ELF-1 (cell line): ENCODE results near the gene FAM210B.
"Not testable (repeated sequence)": the region's sequence is repeated elsewhere in the genome, so short reads cannot be mapped to it uniquely, and the experiment has no call there.

Experiments
- DNase-seq: peaks from one replicate; pipeline ENCODE4 v3.0.0-alpha.2; 2016; ENCODE audit warnings: low read depth, low spot score

Gene FAM210B

DNA sequence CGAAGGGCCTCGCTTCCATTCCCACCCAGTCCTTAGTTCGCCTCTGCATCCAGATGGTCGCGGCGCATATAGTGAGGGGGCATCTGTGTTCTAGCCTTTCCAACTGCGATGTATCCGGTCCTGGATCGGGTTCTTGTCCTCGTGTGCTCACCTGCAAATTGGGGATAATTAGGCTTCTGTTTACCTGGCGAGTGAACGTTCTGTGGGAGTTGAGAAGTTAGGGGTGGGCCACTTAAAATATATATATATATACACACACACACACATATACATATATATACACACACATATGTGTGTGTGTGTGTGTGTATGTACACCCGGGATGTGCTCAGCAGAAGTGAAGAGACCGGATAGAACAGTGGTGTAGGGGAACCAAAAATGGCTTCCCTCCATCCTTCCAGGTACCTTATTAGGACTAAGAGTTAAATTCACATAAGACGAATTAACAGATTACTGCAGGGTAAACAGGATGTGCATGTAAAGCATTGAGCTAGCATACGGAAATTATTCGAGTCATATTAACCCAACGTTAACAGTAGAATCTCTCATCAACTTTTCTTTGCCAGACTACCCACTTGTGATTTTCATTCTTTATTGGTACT, 34.2 kb downstream of the FAM210B start:
- DNase-seq = no peak

DNA sequence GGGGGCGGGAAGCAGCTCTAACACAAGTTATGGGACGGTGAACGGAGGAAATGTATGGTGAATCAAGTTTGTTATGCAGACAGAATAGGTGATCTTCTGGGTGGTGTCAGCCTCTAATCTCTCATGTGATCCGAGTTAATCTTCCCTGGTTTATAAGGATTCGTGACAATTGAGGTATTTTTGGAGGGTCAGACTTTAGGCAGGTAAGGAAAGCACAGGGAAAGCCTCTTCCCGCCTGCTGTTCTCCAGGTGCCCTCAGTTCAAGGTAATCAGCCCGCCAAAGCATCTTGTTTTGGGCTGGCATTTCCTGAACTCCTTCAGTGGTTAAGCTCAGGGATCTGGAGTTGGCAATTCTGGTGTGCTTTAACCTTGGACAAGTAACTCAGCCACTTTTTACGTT, 34.9 kb downstream of the FAM210B start:
- DNase-seq = no peak

DNA sequence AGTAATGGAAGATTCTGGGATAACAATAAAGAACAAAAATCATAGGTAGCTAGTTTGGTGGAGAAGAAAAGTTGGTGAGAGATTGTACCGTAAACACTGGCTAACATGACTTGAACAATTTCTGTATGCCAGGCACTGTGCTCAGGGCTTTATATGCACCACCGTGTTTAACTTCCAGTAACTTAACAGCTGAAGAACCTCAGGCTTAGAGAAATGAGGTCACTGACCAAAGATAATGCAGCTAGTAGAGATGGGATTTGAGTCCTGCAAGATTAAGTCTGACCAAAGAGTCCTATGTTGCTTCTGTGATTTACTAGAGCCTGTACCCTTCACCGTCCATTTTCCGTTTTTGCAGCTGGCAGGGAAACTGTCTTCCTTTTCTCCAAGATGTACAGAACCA, 36.4 kb downstream of the FAM210B start:
- no peak for DNase-seq

DNA sequence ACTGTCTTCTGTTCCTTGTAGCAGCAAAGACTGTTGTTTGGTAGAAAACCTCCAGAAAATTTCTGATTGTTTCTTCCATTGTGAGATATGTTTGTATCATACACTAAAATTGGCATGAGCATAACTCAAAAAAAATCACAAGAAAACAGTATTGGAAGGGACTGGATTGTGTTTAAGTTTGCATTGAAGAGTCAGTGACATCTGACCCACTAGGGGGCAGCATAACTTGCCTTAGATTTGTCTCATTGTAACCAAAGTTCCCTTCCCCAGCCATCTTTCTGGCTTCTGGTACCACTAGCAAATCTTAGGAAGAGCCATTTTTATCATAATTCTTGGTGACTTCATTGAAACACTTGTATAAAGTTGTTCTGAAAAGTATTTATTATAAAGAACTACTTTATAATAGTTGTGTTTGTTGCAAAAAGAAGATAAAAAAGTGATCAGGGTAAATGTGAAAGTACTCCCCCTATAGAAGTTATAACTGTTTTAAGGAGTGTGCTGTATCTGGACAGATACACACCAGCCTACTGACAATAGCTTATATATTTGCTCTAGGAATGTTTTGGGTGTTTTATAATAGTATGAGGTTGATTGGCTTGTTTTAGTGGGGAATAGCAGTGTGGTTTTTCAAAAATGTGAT, 41.3 kb downstream of the FAM210B start:
- peak; percentile 24 for DNase-seq

DNA sequence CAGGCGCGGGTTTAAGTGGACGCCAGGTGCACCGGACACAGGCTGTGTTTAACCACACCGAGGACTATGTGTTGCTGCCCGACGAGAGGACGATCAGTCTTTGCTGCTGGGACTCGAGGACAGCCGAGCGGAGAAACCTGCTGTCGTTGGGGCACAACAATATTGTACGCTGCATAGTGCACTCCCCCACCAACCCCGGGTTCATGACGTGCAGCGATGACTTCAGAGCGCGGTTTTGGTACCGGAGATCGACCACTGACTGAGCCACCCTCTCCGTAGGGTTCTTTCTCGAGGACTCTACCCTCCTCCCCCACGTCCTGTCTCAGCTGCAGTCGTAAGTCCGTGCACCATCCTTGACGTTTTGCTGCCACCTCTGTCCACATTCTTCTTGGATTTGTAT, 44.7 kb downstream of the FAM210B start:
- no peak for DNase-seq

DNA sequence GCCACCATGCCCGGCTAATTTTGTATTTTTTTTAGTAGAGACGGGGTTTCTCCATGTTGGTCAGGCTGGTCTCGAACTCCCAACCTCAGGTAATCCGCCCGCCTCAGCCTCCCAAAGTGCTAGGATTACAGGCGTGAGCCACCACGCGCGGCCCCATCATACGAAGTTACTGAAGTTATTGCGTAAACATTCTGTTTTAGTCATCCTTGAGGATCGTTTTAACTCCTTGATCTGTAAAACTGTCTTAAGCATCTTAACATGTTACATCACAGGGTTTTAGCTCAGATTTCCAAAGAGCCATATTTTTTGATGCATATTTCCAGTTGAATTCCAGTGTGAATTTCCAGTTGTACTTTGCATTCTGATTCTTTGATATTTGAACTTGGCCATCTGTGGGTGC, 46.6 kb downstream of the FAM210B start:
- not testable (repeated sequence) for DNase-seq

DNA sequence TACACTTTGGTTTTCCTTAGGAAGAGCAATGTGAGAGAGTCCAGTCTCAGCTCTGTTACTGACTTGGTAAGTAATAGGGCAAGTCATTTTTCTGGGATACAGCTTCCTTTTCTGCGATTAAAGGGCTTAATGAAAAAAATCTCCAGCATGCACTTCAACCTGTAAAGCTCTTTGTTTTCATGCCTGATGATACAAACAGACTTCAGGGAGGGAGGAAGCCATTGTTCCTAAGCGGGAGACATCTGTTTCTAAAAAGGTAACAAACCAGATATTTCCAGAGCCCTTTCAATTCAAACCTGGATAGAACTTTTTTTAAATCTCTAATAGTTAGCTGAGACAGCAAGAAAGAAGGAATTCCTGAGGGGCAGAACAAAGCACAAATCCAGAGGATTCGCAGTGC, 48.1 kb downstream of the FAM210B start:
- no peak for DNase-seq

DNA sequence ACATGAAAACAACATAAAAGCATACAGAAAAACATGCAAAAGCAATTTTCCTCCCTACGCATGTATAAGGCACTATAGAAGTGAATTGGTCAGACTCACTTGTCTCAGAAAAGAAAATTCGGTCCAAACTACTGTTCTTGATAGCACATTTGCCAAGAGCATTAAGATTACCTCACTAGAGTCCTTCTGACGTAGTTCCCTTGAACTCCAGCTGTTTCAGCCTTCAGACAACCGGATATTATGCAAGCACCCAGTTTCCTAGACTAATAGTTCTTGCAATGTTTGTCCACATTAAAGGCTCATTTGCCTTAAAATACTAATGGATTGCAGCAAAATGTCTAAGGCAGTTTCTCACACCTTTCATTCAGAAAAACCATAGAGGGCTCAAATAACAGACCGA, 50.7 kb downstream of the FAM210B start:
- DNase-seq = no peak

DNA sequence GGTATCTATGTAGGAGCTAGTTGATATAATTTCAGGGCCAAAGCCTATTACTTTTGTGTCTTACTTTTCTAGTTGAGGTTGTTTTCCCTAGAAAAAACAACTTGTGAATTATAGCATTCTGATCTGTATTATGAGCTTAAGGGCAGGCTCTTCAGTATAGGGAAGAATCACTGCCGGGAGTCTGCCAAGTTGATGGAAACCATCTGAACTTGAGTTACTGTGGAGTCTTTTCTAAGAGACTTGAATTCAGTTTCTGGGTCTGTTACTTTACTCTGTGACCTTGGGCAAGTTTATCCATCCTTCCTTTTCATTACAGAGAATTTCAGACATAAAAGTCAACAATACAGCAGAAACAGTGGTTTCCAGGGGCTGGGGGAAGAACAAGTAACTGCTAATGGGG, 51.2 kb downstream of the FAM210B start:
- no peak for DNase-seq

DNA sequence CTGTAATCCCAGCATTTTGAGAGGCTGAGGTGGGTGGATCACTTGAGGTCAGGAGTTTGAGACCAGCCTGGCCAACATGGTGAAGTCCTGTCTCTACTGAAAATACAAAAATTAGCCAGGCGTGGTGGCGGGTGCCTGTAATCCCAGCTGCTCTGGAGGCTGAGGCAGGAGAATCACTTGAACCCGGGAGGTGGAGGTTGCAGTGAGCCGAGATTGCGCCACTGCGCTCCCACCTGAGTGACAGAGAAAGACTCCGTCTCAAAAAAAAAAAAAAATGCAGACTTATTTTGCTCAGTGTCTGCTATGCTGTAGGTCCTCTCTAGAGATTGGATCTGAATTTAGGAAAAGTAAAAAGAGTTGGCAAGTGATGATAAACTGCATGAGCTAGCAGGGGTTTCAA, 52.5 kb downstream of the FAM210B start:
- DNase-seq = not testable (repeated sequence)

DNA sequence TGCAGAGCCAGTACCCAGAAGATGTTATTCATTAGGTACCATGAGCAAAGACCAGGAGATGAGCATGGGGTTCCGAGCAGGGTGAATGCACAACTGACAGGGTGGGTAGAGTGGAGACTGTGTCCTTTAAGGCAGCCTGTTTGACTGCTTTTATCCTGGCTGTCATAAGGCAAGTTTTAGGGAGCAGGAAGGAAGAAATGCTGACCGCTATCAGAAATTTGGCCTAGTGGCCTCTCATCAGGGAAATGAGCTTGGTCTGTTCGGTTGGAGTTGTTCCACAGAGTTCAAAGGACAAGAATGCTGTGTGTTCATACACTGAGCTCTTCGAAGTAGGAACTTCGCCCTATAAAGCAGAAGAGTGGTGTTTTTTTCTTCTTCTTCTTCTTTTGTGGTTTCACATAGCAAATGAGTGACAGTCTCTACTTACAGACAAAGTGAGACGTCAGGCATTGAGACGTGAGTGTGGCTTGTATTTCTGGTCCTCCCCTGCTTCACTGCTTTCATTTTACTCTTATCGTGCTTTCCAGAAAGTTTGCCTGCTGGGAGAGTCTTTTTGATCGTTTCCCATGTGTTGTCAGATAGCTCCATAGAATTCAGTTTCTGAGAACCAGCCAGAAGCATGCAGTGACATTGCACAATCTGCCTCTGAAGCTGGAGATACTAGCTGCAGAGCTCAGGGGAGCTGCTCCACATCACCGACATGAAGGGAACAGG, 53.1 kb downstream of the FAM210B start, which contains the start of gene CASS4:
CASS4 (plus strand) TSS at position 502 of the 714 bp plus-strand sequence; CDS start at position 701, 199 bp downstream.
- DNase-seq = no peak

DNA sequence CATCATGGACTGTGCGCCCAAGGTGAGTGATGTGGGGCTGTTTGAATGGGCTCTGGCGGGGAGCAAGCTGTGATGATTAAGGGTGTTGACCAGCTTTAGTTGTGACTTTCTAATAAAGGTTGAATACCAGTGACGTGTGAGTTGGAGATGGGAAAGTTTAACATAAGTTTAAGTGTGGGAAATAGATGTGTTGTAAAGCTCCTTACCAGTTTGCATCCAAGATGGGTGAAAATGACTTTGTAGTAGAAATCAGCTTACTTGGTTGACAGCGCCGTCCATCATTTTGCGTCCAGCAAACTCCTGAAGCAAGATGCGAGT, 53.7 kb downstream of the FAM210B start:
- no peak for DNase-seq

DNA sequence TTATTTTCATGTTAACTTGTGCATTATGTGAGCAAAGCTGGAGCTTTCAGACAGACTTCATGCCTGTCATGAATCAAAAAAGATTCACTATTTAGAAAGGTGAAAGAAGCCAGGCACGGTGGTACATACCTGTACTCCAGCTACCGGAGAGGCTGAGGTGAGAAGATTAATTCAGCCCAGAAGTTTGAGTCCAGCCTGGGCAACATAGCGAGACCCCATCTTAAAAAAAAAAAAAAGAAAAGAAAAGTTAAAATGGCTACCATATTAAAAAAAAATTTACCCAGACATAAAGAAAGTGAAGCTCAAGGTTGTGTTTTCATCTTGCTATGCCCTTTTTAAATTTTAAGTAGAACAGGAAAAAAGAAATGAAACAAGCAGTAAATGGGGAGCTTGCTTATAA, 54.2 kb downstream of the FAM210B start:
- DNase-seq = no peak

DNA sequence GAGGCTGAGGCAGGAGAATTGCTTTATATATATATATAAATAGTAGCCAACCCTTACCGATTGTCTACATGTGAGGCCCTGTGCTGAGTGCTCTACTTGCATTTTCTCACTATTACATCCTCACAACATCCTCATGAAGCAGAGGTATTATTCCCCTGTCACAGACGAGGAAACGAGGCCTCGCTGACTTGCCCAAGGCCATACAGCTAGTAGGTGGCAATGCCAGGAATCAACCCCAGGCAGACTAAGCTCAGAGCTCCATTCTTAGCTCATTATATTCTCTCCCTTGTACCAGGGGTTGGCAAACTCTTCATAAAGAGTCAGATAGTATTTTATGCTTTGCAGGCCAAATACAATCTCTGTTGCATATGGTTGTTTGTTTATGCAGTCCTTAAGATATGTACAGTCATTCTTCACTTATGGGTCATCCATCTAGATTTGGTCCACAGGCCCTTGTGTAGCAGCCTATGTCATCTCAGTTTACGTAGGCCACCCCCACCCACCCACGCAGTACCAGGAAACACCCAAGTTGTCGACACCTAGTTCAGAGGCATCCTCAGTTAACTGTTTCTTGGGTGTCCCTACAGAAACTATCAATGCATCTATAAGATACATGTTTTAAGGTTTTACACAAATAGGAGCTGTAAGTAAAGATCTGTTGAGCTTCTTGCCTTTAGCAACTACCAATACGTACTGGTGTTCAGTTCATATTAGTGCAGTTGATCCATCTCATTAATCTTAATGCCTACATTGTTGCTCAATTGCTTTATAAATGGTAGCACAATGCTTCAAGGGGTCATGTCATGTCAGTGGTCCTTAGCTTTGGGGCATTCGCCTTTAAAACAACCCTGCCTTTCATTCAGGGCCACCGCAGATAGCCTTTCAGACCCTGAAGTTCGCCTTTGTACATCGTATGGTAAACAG, 56.3 kb downstream of the FAM210B start:
- DNase-seq = no peak

DNA sequence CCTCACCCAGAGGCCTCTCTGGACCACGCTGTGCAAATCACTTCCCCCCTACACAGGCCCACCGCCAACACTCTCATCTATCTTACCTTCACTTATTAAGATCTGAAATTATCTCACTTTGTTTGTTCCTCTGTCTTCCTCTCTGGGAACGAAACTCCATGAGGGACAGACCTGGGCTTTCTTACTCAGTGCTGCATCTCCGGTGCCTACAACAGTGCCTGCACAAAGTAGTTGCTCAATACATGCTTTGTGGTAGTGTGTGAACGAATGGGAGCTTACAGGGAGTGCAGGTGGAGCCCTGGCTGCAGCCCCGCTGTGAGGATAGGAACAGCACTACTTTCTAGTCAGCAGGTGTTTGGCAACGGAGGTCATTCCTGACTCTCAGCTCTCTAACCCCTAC, 58.6 kb downstream of the FAM210B start:
- DNase-seq = no peak

DNA sequence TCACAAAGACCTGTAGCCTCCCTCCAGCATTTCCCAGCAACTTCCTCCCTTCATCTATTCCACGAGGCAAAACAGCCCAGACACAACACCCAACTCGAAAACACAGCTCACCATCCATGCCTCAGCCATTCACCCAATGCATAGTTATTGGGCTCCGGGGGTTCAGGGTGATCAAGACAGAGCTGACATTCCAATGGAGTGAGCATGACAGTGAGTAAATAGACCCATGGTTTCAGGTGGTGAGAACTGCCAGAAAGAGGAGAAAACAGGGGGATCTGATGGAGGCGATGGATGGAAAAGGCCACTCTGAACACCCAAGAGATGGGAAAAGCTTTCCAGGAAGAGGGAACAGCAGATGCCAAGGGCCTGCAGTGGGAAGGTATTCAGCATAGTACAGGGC, 59.1 kb downstream of the FAM210B start:
- DNase-seq = no peak
